ENCODE data around the gene PRKAR1B.

DNA sequence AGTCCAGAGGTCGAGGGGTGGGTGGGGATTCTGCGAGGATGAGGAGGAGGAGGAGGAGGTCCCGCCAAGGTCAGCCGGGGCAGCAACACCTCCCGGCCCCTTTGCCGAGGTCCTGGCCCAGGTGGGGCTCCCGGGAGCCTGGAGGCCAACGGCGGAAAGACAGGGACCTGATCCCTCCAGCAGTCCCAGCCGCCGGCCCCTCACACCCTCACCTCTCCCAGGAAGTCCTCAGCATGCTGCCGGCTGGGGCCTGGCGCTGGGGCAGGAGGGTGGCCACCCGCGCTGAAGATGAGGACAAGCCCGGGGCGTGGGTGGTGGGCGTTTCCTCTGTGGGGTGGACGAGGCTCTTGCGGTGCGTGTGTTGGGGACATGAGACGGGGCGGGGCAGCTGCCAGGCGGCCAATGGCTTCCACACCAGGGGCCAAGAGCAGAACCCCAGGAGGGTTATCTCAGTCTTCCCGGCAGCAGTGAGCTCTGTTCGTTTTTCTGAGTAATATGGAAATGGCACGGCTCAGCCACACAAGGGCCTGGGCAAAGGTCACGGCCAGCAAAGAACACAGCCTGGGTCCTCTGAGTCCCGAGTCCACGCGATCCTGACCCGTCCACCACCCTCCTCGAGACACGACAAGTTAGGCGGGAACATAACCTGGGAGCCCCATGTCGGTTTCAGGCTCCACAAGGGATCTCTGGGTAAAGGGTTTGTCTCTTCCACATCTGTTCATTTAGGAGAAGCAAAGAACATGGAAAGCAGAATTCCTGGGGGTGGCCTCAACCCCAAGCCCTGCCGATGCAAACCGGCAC lies 124.5 kb downstream of the PRKAR1B start:
- TF ChIP-seq POLR2A (IDR thresholded peaks at IDR 0.05), result no peak
- TF ChIP-seq, protein P1, sequence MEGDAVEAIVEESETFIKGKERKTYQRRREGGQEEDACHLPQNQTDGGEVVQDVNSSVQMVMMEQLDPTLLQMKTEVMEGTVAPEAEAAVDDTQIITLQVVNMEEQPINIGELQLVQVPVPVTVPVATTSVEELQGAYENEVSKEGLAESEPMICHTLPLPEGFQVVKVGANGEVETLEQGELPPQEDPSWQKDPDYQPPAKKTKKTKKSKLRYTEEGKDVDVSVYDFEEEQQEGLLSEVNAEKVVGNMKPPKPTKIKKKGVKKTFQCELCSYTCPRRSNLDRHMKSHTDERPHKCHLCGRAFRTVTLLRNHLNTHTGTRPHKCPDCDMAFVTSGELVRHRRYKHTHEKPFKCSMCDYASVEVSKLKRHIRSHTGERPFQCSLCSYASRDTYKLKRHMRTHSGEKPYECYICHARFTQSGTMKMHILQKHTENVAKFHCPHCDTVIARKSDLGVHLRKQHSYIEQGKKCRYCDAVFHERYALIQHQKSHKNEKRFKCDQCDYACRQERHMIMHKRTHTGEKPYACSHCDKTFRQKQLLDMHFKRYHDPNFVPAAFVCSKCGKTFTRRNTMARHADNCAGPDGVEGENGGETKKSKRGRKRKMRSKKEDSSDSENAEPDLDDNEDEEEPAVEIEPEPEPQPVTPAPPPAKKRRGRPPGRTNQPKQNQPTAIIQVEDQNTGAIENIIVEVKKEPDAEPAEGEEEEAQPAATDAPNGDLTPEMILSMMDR (IDR thresholded peaks at IDR 0.05), result no peak
